ENCODE measurements around the gene BANF2.

DNA sequence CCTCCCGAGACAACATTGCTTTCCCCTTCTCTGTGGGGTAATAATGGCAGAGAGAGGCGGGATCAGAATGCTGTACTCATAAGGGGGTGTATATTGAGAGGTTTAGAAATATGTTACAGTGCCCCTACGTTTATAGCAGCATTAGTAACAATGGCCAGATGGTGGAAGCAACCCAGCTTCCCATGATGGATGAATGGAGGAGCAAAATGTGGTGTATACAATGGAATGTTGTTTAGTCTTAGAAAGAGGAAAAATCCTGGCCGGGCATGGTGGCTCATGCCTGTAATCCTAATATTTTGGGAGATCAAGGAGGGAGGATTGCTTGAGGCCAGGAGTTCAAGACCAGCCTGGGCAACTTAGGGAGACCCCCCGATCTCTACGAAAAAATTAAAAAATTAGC, 12.9 kb downstream of the BANF2 start:
- TF ChIP-seq CTCF (conservative IDR thresholded peaks at IDR 0.05; ENCODE audit: low read depth, low read length) (no peak), EZH2 (IDR thresholded peaks at IDR 0.05; ENCODE audit: borderline replicate concordance, low read depth, low read length, poor library complexity, severe bottlenecking) (no peak)
